HEK293 (cell line): ENCODE data around the gene SPATA21.

Source experiments
- ELK4 ChIP-seq: IDR thresholded peaks from 2 replicates; pipeline ENCODE4 v1.6.1; 2011; ENCODE audit warnings: mild to moderate bottlenecking, low read depth, low read length, borderline replicate concordance
- GLIS2 ChIP-seq: fragments of 450-650 bp; formaldehyde crosslinking; IDR thresholded peaks from 2 replicates; pipeline ENCODE4 v1.5.1; 2016; ENCODE audit warnings: missing biosample characterization, missing genetic modification characterization
- IKZF3 ChIP-seq: fragments of 450-650 bp; IDR thresholded peaks from 2 replicates; pipeline ENCODE4 v1.5.0; 2018; ENCODE audit warnings: missing biosample characterization, mild to moderate bottlenecking, missing genetic modification characterization, moderate library complexity
- KLF1 ChIP-seq: fragments of 450-650 bp; formaldehyde crosslinking; IDR thresholded peaks from 2 replicates; pipeline ENCODE4 v1.5.1; 2016; ENCODE audit warnings: missing biosample characterization, missing genetic modification characterization
- KLF16 ChIP-seq: fragments of 450-650 bp; formaldehyde crosslinking; IDR thresholded peaks from 2 replicates; pipeline ENCODE4 v1.5.1; 2017; ENCODE audit warnings: missing biosample characterization, missing genetic modification characterization
- KLF9 ChIP-seq: fragments of 450-650 bp; formaldehyde crosslinking; IDR thresholded peaks from 2 replicates; pipeline ENCODE4 v1.5.1; 2016; ENCODE audit warnings: missing biosample characterization, missing genetic modification characterization, low read depth
- MEIS1 ChIP-seq: sonication (generic); formaldehyde crosslinking; IDR thresholded peaks from 2 replicates; pipeline ENCODE4 v1.8.1; 2022; ENCODE audit warnings: missing genetic modification reagents, mild to moderate bottlenecking, borderline replicate concordance
- MZF1 ChIP-seq: fragments of 450-650 bp; formaldehyde crosslinking; IDR thresholded peaks from 2 replicates; pipeline ENCODE4 v1.5.1; 2017; ENCODE audit warnings: missing biosample characterization, missing genetic modification characterization, borderline replicate concordance
- OVOL3 ChIP-seq: fragments of 450-650 bp; formaldehyde crosslinking; IDR thresholded peaks from 2 replicates; pipeline ENCODE4 v1.5.1; 2016; ENCODE audit warnings: missing biosample characterization, missing genetic modification characterization
- PBX3 ChIP-seq: sonication (generic); formaldehyde crosslinking; IDR thresholded peaks from 2 replicates; pipeline ENCODE4 v1.8.1; 2022; ENCODE audit warnings: mild to moderate bottlenecking, moderate library complexity, missing genetic modification reagents
- PRDM1 ChIP-seq: fragments of 450-650 bp; formaldehyde crosslinking; IDR thresholded peaks from 2 replicates; pipeline ENCODE4; 2016; ENCODE audit warnings: missing biosample characterization, missing genetic modification characterization
- SCRT1 ChIP-seq: fragments of 450-650 bp; formaldehyde crosslinking; IDR thresholded peaks from 2 replicates; pipeline ENCODE4 v1.5.1; 2016; ENCODE audit warnings: missing biosample characterization, missing genetic modification characterization, borderline replicate concordance
- SETDB1 ChIP-seq: IDR thresholded peaks from one replicate; pipeline ENCODE4 v1.6.1; 2017; ENCODE audit warnings: mild to moderate bottlenecking, low read length, moderate library complexity, mixed read lengths; ENCODE audit not compliant: insufficient read length
- SP2 ChIP-seq: fragments of 450-650 bp; formaldehyde crosslinking; IDR thresholded peaks from 2 replicates; pipeline ENCODE4 v1.5.1; 2016; ENCODE audit warnings: missing biosample characterization, missing genetic modification characterization
- SP7 ChIP-seq: fragments of 450-650 bp; formaldehyde crosslinking; IDR thresholded peaks from 2 replicates; pipeline ENCODE4 v1.5.1; 2016; ENCODE audit warnings: missing biosample characterization, missing genetic modification characterization
- ZBTB11 ChIP-seq: fragments of 450-650 bp; formaldehyde crosslinking; conservative IDR thresholded peaks from 2 replicates; pipeline ENCODE4 v1.5.1; 2016; ENCODE audit warnings: low read depth, missing biosample characterization, missing genetic modification characterization
- ZBTB21 ChIP-seq: fragments of 450-650 bp; formaldehyde crosslinking; IDR thresholded peaks from 2 replicates; pipeline ENCODE4 v1.5.1; 2017; ENCODE audit warnings: missing biosample characterization, missing genetic modification characterization
- ZFP37 ChIP-seq: fragments of 450-650 bp; formaldehyde crosslinking; IDR thresholded peaks from 2 replicates; pipeline ENCODE4 v1.5.1; 2016; ENCODE audit warnings: missing biosample characterization, missing genetic modification characterization
- ZNF24 ChIP-seq: fragments of 450-650 bp; formaldehyde crosslinking; IDR thresholded peaks from 2 replicates; pipeline ENCODE4 v1.5.1; 2016; ENCODE audit warnings: missing biosample characterization, missing genetic modification characterization
- ZNF26 ChIP-seq: fragments of 450-650 bp; formaldehyde crosslinking; IDR thresholded peaks from 2 replicates; pipeline ENCODE4 v1.5.1; 2016; ENCODE audit warnings: missing biosample characterization, missing genetic modification characterization
- ZNF335 ChIP-seq: fragments of 450-650 bp; formaldehyde crosslinking; conservative IDR thresholded peaks from 2 replicates; pipeline ENCODE4 v1.5.1; 2016; ENCODE audit warnings: missing biosample characterization, missing genetic modification characterization
- ZNF530 ChIP-seq: fragments of 450-650 bp; formaldehyde crosslinking; IDR thresholded peaks from 2 replicates; pipeline ENCODE4 v1.5.1; 2016; ENCODE audit warnings: low read depth, missing biosample characterization, missing genetic modification characterization
- ZNF544 ChIP-seq: fragments of 450-650 bp; formaldehyde crosslinking; IDR thresholded peaks from 2 replicates; pipeline ENCODE4 v1.5.0; 2017; ENCODE audit warnings: missing biosample characterization, missing genetic modification characterization
- ZNF560 ChIP-seq: fragments of 450-650 bp; formaldehyde crosslinking; IDR thresholded peaks from 2 replicates; pipeline ENCODE4 v1.5.1; 2017; ENCODE audit warnings: missing biosample characterization, missing genetic modification characterization, borderline replicate concordance
- ZNF768 ChIP-seq: fragments of 450-650 bp; formaldehyde crosslinking; IDR thresholded peaks from 2 replicates; pipeline ENCODE4 v1.5.1; 2018; ENCODE audit warnings: missing biosample characterization, mild to moderate bottlenecking, missing genetic modification characterization
- ZNF830 ChIP-seq: fragments of 450-650 bp; IDR thresholded peaks from 2 replicates; pipeline ENCODE4 v1.5.0; 2018; ENCODE audit warnings: missing biosample characterization, missing genetic modification characterization, low read depth, mild to moderate bottlenecking, moderate library complexity
- ZSCAN23 ChIP-seq: fragments of 450-650 bp; formaldehyde crosslinking; IDR thresholded peaks from 2 replicates; pipeline ENCODE4 v1.5.1; 2016; ENCODE audit warnings: missing biosample characterization, missing genetic modification characterization
- ZXDB ChIP-seq: fragments of 450-650 bp; formaldehyde crosslinking; IDR thresholded peaks from 2 replicates; pipeline ENCODE4 v1.5.1; 2016; ENCODE audit warnings: missing biosample characterization, missing genetic modification characterization
- TF ChIP-seq, protein P1 (sequence below): fragments of 450-650 bp; formaldehyde crosslinking; IDR thresholded peaks from 2 replicates; pipeline ENCODE4 v1.5.1; 2016; ENCODE audit warnings: missing biosample characterization, missing genetic modification characterization

Gene SPATA21

DNA sequence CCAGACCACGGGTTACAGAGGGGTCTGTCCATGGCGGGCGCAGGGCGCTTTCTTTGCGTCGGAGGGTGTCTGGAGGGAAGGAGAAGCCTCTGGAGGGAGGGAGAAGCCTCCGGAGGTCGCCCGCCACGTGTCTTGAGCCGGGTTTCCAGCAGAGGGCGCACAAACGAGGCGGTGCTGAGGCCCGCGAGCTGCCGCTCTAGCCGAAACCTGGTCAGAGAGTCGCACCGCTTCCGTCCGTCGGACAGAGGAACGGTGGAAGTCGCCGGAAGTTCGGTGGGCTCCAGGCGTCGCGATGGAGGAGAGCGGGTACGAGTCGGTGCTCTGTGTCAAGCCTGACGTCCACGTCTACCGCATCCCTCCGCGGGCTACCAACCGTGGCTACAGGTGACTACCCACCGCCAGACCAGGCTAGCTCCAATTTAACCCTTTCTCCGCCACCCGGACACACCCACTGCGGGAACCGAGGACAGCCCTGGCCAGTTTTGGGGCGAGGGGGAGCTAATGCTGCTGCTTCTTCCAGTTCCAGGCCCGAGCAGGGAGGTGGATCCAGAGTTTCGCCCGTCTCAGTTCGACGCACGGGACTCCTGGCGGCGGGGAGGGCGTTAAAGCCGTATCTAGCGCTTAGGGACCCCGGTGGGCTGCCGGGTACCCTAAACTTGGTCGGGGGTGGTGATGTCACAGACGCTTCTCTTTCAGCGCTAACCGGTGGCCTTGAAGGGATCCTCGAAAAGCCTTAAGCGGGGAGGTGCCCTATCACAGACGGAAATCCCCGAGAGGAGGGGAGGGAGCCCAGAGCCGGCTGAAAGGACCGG lies 3.5 kb upstream of the SPATA21 start, which contains the start of gene NECAP2 (continued):
- TF ChIP-seq ZBTB11 (tag by site-specific recombination) (peak; percentile 96), ZXDB (tag by site-specific recombination) (peak; percentile 90), SETDB1 (no peak), ZNF544 (tag by site-specific recombination) (no peak), ZBTB21 (peak; percentile 72), SP2 (tag by site-specific recombination) (peak; percentile 75), GLIS2 (tag by site-specific recombination) (0 out of 2 replicates have a peak, but pooled peaks have one; percentile 42), IKZF3 (tag by site-specific recombination) (no peak; the same call in 1 of the 2 replicates), KLF1 (peak; percentile 52; the same call in 1 of the 2 replicates), OVOL3 (tag by site-specific recombination) (0 out of 2 replicates have a peak, but pooled peaks have one; percentile 55), MZF1 (tag by site-specific recombination) (no peak), ZNF830 (tag by site-specific recombination) (no peak), ZNF335 (tag by site-specific recombination) (peak; percentile 95), SCRT1 (0 out of 2 replicates have a peak, but pooled peaks have one; percentile 11), KLF16 (peak; percentile 75), ZNF24 (tag by site-specific recombination) (peak; percentile 92), MEIS1 (CRISPR knock-in tag) (no peak), PRDM1 (no peak), ZSCAN23 (tag by site-specific recombination) (0 out of 2 replicates have a peak, but pooled peaks have one; percentile 61), ZFP37 (tag by site-specific recombination) (0 out of 2 replicates have a peak, but pooled peaks have one; percentile 88), SP7 (peak; percentile 88), ZNF530 (tag by site-specific recombination) (no peak), PBX3 (CRISPR knock-in tag) (no peak), ZNF560 (tag by site-specific recombination) (no peak), KLF9 (tag by site-specific recombination) (peak; percentile 99), ZNF768 (no peak), ZNF26 (tag by site-specific recombination) (no peak), ELK4 (no peak)
- TF ChIP-seq, protein P1, sequence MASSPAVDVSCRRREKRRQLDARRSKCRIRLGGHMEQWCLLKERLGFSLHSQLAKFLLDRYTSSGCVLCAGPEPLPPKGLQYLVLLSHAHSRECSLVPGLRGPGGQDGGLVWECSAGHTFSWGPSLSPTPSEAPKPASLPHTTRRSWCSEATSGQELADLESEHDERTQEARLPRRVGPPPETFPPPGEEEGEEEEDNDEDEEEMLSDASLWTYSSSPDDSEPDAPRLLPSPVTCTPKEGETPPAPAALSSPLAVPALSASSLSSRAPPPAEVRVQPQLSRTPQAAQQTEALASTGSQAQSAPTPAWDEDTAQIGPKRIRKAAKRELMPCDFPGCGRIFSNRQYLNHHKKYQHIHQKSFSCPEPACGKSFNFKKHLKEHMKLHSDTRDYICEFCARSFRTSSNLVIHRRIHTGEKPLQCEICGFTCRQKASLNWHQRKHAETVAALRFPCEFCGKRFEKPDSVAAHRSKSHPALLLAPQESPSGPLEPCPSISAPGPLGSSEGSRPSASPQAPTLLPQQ (tag by site-specific recombination), result peak; percentile 88
